Measurements from ENCODE around the gene NIP7.
"Not testable (repeated sequence)": the region's sequence is repeated elsewhere in the genome, so short reads cannot be mapped to it uniquely, and the experiment has no call there.

Gene NIP7

DNA sequence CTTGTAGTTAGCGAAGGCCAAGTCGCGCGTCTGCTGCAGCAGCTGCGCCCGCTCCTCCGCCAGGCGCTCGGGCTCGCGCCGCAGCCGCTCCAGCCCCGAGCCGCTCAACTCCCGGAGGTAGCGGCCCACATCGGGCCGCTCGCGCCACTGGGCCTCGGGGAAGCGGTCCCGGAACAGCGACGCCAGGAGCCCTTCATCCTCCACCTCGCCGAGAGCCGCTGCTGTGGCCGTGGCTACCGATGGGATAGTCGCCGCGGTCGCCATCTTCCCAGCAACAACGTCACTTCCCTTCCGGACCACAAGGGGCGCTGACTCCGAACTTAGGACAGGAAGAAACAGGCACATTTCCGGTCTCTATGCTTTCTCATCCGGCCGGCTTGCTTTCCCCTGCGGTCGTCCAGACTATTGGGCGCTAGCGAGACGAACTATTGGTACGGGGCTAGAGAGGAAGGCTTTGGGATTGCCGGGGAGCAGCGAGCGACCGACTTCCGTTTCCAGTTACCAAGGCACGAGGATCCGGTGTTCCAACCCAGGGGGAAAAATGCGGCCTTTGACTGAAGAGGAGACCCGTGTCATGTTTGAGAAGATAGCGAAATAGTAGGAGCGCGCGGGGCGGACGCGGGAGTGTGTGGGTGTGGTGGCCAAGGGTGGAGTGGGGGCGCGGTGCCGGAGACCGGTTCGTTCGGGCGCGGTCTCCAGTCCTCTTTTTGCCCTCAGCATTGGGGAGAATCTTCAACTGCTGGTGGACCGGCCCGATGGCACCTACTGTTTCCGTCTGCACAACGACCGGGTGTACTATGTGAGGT lies at the start of gene NIP7, which contains the start of gene COG8:
Gene NIP7, plus strand, starts transcription at position 484 of the 806 bp plus-strand sequence. Its CDS starts 58 bp downstream, at position 542.
Gene COG8, minus strand, starts transcription at position 276 of the 806 bp plus-strand sequence. Its CDS starts 12 bp downstream, at position 264.
- peak; percentile 88 to 90 for DNase-seq

DNA sequence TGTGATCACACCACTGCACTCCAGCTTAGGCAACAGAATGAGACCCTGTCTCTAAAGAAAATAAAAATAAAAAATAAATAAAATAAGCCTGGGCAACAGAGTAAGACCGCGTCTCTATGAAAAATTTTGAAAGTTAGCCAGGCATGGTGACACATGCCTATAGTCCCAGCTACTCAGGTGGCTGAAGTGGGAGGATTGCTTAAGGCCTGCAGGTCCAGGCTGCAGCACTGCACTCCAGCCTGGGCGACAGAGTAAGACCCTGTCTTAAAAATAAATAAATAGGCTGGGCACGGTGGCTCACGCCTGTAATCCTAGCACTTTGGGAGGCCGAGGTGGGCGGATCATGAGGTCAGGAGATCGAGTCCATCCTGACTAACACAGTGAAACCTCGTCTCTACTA lies 47.9 kb upstream of the NIP7 start:
- DNase-seq = not testable (repeated sequence)

DNA sequence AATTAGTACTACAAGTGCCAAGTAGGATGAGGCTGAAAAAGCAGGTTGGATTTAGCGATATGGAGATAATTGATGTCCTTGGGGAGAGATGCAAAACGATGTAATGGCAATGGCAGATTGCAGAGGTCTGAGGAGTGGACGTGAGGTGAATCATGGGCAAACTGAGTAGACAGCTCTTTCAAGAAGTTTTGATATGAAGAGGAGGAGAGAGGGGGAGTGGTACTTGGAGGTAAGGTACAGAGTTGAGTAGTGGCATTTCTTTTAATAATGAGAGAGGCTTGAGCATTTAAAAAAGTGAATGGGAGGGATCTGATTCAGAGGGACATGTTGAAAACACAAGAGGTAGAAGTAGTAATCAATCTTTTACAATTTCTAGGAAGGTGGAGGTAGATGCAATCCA lies 46.2 kb upstream of the NIP7 start:
- no peak for DNase-seq

DNA sequence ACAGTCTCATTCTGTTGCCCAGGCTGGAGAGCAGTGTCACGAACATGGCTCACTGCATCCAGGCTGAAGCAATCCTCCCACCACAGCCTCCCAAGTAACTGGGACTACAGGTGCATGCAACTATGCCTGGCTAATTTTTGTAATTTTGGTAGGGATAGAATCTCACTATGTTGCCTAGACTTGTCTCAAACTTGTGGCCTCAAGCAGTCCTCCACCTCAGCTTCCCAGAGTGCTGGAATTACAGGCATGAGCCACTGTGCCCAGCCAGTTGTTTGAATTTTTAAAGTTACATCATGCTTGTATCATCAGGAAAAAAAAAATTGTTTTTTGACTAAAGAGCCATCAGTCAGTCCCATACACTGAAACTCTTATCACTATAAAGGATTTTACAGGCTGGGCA lies 45.5 kb upstream of the NIP7 start:
- no peak for DNase-seq

DNA sequence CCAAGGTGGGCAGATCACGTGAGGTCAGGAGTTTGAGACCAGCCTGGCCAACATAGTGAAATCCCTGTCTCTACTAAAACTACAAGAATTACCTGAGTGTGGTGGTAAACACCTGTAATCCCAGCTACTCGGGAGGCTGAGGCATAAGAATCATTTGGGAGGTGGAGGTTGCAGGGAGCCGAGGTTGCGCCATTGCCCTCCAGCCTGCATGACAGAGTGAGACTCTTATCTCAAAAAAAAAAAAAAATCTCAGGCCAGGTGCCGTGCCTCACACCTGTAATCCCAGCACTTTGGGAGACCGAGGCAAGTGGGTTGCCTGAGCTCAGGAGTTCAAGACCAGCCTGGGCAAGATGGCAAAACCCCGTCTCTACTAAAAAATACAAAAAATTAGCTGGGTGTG lies 42.8 kb upstream of the NIP7 start:
- not testable (repeated sequence) for DNase-seq

DNA sequence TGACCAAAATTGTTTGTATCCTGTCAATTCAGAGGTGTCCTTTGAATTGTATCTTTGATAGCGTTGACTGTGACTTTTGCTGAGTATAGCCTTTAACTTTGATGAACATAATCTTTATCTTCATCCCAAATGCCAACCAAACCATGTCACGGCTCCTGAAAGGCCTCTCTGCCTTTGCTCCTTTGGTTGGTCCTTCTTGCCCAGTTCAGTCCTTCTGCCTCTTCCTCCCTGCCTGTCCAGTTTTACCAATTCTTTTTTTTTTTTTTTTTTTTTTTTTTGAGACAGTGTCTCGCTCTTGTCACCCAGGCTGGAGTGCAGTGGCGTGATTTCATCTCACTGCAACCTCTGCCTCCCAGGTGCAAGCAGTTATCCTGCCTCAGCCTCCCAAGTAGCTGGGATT lies 41.3 kb upstream of the NIP7 start:
- DNase-seq = no peak

DNA sequence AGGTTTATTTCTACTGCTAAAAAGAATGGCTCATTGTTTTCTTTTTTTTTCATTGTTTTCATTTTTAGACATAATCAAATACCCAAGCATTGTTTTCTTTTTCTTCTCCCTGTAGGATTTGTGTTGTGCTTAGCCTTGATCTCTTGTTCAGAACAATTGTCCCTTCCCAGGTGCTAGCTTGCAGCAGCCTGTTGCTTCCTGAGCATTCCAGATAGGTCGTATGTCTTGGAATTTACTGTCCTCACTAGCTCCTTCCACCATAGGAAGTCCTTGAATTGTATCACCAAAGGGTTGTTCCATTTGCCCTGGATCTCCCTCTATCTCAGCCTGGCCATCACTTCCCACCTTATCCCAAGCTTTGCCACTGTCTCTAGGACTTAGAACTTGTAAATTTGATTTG lies 38.4 kb upstream of the NIP7 start:
- no peak for DNase-seq

DNA sequence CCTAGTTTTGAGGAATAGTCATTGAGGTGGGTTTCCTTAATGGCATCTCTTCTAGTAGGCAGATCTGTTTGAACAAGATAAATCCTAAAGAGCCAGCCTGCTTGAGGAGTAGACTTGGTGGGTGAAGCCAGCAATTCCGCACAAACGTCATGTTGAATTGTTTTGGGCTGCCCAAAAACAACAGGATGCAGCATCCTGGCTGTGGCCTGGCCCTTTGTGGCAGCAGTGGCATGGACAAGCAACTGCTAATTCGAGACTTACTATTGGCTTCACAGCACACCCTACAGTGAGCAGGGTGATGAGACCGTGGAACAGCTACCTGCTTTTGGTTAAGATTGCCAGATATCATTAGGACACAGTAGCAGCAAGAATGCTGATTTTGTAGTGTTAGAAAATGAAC lies 37.7 kb upstream of the NIP7 start:
- no peak for DNase-seq

DNA sequence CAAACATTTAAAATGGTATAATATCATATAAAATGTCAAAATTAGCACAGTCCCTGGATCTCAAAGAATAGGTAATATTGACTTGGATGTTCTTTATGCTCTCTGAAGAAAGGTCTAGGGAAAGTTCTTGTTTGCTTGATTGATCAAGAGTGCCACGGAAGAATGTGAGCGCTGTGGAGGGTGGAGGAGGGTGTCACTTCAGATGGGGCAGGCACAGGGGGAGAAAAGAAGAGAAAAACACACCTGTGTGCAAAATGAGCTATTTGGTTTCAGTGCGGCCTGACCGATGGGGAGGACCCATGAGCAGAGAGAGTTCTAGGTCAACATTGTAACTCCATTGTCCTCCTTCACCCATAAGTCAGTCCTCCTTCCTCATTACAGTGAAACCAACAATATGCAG lies 37.3 kb upstream of the NIP7 start:
- DNase-seq = no peak

DNA sequence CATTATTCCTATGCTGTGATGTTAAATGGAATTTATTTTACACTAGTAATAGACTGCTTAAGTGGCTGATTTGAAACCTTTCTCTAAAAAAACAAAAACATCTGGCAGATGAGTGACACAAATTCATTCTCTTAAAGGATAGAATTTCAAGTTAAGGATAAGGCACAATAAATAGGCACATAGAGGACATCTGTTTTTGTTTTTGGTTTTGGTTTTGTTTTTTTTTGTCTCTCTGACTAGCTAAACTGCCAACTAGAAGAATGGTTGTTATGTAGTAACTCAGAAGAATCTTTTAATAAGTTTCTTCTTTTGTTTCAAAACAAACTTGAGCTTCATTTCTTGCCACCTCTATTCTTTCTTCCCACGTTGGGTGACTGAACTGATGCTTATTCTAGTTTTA lies 33.5 kb upstream of the NIP7 start:
- no peak for DNase-seq

DNA sequence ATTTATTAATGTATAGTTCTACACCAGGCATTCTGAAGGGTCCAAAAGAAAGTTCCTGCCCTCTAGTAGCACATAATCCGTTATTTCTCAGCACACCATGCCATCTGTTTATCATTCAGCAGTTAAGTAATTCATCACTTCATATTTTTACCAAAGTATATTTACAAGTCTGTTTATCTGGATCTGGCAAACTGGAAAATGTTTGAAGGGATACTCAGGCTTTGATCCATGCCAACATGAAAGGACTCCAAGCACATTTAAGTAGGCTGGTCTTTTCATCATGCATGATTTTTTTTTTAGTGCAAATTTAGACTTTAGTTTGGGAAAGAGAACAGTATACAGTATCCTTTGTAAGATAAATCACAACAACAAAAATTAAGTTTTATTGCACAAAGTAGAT lies 32.5 kb upstream of the NIP7 start:
- DNase-seq = no peak

DNA sequence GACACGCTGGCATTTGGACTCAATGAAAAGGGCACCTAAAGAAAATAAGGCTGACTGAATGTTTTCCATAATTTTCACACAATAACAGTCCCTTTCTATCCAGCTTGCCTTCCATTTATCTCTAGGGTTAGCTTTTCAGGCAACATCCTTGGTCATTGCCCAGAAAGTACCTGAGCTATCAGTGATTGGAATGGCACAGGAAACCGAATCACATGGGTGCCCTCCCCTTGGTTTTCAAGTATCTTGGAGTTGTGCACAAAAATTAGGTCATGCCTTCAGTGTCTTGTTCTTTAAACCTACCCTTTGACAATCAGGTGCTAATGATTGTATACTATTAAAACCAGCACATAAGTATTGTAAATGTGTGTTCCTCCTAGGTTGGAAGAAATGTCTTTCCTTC lies 31.7 kb upstream of the NIP7 start:
- no peak for DNase-seq

DNA sequence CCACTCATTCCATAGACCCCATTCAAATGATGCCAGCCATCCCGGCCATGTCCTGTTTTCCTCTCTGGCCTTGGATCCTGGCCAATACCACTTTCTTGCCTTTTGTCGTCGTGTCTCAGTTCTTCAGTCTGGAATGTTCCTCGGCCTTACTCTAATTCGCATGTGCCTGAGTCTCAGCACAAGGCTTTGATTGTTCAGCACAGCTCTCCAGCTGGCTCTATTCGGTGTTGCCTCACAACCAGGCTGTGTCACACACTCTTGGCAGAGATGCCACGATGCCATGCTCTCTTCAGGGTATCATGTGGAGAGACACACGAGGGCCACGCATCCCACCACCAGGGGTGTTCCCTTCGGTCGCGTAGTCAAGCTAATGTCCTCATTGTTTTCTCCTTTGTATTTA lies 30.3 kb upstream of the NIP7 start:
- no peak for DNase-seq

DNA sequence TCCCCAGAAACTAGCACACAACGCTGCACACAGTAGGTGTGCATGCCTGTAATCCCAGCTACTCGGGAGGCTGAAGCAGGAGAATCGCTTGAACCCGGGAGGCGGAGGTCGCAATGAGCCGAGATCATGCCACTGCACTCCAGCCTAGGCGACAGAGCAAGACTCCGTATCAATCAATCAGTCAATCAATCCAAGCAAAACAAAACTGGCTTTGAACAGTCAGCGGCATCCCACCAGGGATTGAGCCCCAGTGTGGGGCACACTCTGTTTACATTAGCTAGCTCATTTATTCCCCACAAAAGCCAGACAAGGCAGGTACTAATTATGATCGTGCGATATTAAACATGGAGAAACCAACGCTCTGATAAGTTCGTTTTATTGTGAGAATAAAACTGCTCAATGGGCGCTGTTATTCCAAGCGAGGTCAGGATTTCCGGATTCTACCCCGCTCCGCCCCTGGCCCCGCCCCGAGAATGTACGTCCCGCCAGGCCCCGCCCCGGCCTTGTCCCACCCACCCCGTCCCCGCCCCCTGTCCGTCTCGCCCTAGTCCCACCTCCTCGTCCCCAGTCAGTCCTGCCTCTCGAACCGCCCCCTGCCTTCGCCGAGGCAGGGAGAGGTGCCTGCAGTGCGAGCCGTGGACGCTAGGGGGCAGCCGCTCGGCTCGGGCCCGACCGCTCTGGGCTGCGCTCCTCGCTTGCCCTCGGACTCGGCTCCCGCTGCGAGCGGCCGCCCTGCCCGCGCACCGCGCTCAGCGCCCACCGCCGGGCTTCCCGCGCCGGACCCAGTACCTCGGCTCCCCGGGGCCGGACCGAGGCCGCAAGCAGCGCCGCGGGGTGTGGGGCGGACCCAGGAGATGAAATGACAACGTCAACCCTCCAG lies 28.7 kb upstream of the NIP7 start, which contains the start of gene VPS4A:
Gene VPS4A, plus strand, starts transcription at position 698 of the 880 bp plus-strand sequence. Its CDS starts 162 bp downstream, at position 860.
- DNase-seq = peak; percentile 84 to 85

DNA sequence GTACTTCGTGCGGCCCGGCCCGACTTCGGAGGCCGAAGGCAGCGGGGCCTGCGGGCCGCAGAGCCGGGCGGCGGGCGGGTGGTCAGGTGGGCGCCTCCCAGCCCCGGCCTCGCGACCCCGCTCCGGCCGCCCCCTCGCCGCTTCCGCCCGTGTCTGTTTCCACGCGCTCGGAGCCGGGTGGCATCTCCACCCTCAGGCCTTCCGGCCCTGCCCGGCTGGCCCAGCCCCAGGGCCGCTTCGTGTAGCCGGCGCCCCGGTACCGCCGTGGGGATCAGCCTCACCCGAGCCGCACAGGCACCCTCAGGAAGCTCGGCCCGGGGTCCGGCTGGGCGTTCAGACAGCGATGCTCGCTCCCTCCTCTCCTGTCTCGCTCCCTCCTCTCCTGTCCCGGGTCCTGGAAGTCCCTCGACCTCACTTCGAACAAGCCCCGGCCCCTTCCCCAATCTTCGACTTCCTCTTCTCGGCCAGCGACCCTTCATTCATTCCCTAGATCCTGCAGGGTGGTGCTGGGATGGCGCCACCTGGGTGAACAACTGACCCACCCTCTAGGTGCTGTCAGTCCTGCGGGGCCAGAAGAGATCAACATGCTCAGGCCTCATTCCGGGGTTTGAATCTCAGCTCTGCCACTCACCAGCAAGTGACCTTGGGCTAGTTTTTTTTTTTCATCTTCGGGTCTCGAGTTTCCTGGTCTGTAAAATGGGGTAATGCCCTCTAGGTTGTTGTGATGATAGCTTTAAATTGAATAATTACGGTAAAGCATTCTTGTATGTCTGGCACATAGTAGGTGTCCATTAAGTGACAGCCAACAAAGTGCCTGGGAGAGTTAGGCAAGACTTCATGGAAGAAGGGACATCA lies 27.8 kb upstream of the NIP7 start:
- peak in 1 of 2 experiments; percentile 13 for DNase-seq

DNA sequence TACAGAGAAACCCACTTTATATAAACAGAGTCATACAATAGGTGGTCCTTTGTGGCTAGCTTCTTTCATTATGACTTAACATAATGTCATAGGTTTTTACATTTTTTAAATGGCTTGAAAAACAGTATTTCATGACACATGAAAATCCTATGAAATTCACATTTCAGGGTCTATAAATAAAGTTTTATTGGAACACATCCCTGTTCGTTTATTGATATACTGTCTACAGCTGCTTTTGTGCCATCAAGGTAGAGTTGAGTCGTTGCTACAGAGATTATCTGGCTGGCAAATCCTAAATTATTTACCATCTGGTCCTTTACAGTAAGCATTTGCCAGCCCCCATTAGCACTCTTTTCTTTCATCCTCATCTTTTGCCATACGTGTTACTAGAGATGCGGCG lies 26.1 kb upstream of the NIP7 start:
- no peak for DNase-seq

DNA sequence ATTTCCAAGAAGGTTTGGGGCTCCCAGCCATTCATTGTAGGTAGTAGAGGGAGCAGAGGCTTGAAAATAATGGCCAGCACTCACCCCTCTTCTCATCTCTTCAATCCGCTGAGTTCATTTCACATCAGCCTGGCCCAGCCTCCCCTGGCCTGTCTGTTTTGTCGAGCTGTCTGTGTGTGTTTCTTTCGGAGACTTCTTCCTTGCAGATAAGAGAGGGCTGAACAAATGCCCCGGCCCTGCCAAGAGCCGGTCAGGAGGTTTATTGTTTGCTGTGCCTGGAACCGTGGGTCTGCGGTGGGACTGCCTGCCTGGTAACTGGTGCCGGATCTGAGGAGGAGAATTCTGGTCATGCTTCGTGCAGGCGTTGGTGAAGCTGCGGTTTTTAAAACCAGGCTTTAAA lies 25.0 kb upstream of the NIP7 start:
- no peak for DNase-seq

DNA sequence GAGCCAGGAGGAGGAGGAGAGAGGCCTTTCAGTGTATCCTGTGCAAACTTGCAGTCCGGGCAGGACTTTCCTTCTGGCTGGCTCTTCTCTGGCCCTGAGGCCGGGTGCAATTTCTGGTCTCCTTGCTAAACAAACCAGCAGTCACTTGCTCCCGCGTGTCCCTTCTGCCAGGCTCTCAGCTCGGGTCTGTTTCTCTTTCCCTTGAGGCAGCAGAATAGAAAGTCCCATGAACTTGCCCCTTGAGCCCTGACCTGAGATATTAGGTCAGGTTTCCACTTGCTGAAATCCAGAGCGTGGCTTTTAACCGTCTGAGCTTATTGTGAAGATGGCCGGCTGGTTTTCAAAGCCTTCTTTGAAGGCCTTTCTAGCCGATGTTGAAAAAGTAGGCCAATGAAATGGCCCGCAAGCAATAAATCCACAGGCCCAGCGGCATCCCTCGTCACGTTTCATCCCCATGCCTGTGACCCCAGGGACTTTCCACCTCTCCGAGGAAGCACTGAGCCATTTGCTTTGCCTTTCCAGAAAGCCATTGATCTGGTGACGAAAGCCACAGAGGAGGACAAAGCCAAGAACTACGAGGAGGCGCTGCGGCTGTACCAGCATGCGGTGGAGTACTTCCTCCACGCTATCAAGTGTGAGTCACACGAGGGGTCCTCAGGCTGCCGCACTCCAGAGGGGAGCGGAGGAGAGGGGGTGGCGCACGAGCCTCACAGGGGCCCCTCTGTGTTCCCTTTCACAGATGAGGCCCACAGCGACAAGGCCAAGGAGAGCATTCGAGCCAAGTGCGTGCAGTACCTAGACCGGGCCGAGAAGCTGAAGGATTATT lies 23.9 kb upstream of the NIP7 start:
- no peak for DNase-seq

DNA sequence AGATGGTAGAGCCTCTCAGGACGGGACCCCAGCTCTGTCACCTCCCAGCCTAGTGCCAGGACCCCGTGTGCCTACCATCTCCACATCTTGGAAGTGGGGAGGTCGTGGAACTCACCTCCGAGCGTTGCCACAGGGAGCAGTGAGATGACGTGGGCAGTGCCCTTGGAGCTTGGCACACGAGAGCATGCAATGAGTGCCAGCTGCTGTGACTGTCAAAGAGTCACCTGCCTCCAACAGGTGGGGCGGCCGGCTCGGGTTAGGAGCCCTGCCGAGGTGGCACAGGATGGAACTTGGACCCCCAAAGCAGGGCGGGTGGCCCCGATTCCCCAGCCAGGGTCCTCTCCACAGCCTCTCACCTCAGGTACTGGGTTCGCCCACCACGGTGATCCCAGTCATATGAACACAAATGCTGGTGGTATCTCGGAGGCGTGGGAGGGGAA lies 23.0 kb upstream of the NIP7 start:
- DNase-seq = no peak

DNA sequence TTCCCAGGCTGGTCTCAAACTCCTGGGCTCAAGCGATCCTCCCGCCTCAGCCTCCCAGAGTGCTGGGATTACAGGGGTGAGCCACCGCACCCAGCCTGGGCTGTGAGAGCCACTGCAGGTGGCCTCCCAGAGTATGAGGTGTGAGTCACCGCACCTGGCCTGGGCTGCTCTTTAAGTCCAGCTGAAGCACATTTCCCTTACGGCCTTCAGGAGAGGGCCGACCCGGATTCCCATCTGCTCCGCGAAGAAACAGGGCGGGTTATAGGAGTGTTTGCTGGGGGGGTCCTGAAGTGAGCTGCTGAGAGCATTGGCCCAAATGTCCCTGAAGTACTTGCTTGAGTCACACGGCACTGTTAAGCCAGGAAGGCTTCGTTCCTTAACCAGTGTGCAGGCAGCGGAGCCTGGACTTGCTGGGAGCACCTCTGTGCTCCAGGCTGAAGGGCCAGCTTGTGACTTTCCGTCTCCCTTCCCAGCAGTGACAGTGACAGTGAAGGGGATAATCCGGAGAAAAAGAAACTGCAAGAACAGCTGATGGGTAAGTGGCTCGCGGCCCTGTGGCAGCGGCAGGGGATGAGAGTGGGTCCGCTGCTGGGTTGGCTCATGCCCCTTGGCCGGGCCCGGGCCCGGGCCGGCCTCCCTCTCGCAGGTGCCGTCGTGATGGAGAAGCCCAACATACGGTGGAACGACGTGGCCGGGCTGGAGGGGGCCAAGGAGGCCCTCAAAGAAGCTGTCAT lies 21.2 kb upstream of the NIP7 start:
- DNase-seq = no peak

DNA sequence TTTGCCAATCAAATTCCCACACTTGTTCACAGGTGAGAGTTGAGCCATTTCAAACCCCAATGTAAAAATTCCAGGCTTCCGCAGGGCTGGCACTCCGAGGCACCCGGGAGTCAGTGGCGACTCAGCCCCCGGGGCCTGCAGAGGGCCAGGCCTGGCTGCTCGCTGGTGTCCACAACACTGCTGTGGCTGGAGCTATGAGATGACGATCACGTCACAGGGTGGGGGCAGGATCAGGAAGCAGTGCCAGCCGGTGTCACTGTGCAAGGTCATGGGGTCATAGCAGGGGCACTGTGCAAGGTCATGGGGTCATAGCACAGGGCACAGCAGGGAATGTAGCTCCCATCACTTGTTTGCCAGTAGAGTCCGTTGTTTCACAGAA lies 20.7 kb upstream of the NIP7 start:
- no peak for DNase-seq
